HCEC 1CT (cell line): Measurements from ENCODE around the gene ZFYVE21.

Experiments used
- DNase-seq: peaks from one replicate; pipeline ENCODE4 v3.0.0-alpha.2; 2017

The ZFYVE21 gene

DNA sequence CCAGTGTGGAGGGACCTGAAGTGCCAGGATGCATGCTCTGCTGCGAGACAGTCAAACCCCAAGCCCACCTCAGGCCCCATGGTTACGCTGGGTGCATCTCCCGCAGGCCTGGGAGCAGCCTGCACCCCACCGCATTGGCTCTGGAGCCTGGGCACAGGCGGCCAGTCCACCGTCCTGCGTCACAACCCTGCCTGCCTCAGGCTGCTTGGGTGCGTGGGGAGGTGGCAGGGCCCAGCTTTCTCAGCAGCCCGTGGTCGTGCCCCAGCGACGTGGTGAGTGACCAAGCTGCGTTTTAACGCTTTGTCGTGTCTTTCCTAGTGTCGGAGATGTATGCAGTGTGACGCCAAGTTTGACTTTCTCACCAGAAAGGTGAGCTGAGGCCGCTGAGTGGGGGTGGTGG, 10.9 kb downstream of the ZFYVE21 start:
- DNase-seq: no peak

DNA sequence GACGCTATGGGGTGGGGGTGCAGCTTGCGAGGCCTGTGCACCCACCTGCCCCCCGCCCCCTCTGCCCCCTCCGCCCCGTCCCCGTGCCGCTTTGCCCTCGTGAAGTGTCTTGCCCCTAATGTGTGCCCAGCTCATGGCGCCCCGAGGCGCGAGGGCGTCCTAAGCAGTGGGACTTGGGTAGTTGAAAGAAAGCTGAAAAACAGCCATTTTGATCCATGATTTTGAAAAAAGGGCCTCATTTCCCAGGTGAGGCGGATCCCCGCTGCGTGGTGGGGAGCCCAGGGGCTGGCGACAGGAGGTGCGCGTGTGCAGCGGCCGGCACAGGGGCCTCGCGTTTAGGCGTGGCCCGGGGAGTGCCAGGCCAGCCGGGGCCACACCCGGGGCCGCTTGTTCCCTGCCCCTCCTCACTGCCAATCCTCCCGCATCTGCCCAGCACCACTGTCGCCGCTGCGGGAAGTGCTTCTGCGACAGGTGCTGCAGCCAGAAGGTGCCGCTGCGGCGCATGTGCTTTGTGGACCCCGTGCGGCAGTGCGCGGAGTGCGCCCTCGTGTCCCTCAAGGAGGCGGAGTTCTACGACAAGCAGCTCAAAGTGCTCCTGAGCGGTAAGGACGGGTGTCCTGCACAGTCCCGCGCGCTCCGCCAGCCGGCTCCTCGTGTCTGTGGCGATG, 11.8 kb downstream of the ZFYVE21 start:
- no peak for DNase-seq

DNA sequence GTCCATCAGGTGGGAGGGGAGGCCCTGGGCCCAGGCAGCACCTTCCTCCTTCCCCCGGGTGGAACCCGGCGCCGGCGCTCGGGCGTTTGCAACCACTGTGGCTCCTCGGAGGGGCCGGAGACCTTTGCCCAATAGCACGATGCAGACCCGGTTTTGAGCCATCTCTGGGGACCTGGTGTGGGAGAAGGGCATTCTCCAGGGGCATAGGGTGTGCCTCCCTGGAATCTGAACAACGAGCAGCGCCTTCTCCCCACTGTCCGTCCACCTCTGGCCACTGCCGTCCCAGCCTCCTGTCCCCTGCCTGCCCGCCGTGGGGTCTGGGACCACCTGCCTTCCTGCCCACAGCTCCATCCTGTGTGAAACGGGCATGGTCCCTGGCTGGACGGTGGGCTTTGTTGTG, 12.5 kb downstream of the ZFYVE21 start:
- DNase-seq: no peak

DNA sequence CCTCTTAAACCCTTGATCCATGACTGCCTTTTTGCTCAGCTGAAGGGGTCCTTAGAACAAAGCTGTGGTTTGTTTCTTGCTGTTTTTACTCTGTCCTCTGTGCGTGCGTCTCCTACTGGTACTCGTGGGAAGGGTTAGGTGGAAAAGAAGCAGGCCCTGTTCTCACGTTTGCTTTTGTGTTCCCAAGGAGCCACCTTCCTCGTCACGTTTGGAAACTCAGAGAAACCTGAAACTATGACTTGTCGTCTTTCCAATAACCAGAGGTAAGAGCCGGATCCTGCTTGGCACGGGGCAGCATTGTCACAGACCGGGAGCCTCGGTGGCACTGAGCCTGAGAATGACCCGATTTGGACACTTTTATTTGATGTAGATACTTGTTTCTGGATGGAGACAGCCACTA, 13.1 kb downstream of the ZFYVE21 start:
- DNase-seq: no peak

DNA sequence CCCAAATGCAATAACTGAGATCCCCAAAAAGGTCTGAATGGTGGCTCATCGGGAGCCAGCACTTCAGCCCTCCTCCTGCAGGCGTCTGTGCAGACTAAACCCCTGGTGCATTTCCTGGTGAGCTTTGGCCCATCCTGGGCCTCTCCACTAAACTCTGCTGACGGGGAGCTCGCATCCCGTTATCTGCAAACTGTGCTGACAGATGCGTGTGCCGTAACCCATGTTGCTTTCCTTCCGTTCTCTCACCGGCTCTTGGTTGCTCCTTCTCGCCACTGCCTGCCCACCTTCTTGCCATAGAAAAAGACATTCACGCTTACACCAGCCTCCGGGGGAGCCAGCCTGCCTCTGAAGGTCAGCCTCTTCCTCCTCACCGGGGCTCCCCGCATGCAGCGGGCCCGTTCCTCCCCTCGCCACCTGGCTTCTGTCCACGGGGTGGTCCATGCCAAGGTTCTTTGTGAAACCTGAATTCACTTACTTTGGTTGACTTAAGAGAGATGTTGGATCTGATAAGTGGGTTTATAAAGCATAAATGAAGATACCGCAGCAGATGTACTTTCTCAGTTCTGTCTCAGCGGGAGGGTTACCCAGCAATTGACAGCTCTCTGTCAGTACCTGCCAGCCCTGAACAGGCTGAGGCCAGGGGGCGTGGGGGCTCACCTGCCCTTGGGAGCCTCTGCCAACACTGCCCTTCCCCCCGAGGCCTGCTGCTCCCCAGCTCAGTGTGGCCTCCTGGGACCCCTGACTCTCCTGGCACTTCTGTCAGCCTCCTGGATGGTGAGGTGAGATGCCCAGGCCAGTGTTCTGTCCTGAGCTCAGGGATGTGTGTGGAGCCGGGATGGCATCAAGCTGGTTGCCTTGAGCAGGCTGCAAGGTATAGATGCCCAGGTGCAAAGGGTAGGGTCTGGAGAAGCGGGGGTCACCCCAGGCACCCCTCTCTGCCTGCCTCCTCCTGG, 14.2 kb downstream of the ZFYVE21 start:
- no peak for DNase-seq

DNA sequence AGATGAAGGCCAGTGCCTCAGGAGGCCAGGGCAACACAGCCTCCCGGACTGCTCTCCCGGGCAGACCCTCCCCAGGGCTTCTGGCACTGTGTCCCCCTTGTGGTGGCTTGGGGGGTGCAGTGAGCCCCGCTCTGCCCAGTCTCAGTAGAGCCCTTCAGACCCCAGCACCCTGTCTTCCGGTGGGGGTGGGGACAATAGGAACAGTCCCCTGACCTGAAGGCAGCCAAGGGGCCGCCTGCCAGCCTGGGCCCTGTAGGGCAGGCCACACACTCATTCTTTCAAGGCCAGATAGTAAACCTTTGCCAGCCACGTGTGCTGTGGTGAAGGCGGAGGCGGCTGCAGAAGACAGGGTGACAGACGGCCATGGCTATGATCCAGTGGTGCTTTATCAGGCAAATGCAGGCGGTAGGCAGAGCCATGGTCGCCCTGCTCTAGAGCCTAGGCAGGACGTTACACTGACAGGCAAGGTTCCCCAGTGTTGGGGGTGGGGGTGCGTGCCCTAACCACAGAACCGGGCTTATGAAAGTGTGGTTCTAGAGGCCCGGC, 15.0 kb downstream of the ZFYVE21 start:
- no peak for DNase-seq

DNA sequence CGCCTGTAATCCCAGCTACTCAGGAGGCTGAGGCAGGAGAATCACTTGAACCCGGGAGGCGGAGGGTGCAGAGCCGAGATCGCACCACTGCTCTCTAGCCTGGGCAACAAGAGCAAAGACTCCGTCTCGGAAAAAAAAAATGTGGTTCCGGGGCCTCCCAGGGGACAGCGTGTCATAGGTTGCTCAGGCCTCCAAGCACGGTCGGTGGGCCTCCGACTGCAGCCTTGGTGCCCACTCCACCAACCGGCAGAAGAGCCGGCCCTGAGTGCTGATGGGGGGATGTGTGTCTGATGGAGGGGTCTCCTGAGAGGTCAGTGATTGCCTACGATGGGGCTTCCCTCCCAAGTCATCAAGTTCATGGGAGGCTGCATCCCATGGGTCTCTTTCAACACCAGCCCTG, 15.9 kb downstream of the ZFYVE21 start:
- no peak for DNase-seq

DNA sequence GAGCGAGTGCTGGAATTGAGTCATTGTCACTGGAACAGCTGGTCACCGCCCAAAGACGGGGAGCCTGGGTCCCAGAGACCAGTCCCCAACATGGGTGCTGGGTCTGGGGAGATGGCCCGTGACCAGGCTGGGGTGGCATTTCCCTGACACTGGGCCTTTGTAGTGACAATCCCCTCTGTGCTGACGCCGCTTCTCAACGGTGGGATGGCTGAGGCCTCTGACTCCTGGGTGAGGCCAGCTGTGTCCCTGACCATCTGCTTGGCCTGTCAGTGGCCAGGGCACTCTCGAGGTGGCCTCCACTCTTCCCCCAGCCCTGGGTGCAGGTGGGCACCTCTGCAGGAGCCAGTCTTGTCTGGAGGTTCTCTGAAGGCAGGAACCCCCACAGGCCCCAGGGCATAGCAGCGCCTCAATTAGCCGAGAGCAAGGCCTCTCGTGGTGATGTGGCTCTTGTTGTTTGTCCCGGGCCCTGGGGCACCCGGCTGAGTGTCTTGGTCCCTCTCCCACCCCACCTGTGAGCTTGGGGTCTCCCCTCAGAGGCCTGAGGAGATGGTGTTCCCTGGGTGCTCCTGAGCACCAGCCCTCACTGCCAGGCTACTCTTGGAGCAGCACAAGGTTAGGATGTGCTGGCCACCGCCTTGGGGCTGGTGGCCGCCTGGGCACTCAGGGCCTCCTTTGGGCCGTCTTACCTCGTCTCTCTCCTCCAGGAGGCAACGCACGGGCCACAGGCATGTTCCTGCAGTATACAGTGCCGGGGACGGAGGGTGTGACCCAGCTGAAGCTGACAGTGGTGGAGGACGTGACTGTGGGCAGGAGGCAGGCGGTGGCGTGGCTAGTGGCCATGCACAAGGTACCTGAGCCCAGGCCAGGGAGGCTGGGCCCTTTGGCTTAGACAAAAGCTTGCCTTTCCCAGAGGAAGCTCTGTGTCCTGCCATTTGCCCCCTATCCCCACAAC, 16.6 kb downstream of the ZFYVE21 start:
- no peak for DNase-seq

DNA sequence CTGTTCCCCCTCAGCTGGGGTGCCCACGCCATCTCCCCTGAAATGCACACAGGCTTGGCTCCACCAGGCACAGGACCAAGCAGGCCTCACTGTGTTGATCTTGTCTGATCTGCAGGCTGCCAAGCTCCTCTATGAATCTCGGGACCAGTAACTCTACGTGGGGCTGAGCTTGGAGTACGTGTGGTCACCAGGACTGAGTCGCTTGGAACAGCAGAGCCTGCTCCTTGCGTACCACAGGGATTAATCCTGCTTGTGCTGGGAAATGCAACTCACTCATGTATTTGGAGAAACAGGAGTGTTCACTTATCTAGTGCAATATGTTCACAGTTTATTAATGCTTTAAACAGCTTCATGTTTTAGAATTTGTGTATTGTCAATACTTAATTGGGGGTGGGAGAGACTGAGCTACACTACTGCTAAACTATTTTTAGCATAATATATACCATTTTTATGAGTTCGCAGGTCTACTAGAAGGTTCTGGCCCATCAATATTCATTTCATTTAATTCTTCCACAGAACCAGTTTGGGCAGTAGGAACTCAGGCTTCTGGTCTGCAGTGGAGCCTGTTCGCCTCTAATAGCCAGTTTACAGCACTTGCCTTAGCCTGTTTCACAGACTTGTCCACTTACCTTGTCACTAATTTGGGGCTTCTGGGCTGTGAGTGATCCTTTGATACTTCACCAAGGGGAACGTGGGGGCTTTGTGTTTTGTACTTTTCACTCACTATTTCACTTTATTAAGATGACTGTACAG, 17.4 kb downstream of the ZFYVE21 start:
- DNase-seq: no peak

DNA sequence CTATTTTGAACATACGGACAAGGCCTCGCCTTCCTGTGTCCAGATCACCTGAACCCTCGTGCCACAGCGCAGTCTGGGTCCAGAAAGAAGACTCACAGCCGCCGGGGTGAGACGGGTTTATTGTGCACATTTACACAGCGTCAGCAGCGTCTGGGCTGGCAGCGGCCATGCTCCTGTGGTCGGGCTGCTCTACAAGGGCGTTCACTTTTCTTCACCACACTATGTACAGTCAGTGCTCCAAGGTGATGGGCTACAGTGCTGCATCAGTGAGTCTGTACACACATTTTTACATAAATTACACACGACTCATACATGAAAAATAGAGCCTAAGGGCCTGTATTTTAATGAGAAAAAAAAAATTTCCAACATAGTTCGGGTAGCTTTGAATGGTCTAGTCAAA, 18.0 kb downstream of the ZFYVE21 start:
- DNase-seq: no peak

DNA sequence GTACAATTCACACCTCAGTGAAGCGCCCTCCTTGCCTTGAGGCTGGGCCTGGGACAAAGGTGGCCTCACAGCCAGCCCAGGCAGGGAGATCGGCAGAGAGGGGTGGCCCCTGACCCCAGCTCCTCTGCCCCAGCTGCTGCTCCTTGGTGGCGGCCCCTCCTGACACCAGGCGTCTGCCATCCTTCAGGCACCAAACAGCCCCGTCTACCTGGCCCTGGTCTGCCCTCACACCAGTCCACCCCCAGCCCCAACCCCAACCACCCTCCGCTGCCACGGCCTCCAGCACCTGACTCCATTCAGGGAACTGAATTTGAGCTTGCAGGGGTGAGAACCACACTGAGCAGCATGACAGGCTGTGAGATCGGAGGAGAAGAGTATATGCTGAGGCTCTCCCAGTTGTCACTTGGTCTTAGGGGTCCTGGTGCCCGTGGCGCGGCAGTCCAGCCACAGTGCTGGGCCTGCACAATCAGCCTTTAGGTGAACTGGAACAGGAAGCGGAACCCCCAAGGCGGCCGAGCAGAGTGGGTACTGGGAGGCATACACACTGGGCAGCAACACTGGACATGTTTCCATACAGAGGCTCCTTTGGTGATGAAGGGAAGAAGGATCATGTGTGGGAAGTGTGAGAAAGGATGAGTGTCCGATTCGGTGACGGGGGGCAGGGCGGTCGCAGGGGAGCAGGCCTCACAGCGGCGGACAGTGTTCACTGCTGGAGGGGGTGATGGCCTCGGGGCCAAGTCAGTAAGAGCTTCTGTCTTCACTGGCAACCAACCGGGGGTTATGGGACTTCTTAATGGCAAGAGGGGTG, 18.7 kb downstream of the ZFYVE21 start:
- DNase-seq: no peak

DNA sequence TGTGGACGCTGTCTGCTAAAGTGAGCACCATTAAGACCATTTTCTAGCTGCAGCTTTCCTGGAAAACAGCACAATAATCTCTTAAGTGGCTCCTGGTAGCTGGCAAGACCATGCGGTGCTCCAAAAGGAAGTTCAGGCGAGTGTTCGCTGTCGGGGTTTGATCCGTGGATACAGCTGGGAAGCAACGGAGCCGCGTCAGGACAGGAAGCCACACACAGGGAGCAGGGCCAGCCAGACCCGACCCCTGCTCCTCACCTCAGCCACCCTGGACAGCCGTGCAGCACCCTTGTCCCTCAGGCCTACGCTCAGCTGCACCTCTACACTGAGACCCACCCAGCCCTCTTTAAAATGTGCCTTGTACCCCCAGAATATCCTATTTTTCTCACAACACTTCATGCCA, 19.4 kb downstream of the ZFYVE21 start:
- no peak for DNase-seq

DNA sequence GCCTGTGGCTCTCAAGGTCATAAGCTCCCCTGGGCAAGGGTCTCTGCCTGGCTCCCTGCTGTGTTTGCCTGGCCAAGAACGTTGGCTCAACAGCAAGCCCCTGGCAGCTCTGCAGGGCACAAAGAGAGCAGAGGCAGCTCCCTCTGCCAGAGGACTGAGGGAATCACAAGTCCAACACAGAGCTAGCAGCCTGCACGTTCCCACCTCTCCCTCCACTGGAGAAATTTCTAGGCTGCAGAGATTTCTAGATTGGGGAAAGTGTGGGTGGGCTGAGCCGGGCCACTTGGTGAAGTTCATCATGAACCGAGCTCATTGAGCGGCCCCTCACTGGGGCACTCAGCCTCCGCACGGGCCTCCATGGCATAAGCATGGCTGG, 19.8 kb downstream of the ZFYVE21 start:
- DNase-seq: no peak

DNA sequence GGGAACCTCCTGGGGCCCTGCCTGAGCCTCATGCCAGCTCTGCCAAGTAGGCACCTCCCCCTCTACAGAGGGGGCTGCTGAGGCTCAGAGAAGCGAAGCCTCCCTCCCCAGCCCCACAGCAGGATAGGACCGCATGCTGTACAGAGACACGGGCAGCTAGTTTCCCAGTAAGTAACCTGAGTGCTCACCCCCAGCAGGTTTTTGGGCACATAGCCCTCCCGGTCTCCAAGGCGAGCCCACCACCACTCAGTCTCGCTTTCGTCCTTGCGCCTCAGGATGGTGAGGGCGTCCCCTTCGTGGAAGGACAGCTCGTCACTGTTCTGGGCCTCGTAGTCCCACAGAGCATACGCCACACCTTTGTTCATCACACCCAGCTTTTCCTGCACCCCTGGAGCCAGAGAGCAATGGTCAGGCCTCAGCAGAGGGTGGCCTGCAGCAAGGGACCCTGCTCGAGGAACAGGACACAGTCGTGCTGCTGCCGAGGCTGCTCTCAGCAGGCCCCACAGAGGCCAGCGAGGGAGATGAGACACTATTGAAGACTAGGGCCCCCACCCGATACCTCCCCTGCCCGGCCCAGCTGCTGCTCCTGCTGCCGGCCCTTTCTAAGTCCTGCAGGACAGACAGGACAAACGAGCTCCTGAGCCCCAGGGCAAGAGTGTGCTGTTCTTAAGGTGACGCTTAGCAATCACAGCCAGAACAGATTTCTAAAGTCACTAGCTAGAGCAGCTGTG, 20.4 kb downstream of the ZFYVE21 start:
- DNase-seq: no peak

DNA sequence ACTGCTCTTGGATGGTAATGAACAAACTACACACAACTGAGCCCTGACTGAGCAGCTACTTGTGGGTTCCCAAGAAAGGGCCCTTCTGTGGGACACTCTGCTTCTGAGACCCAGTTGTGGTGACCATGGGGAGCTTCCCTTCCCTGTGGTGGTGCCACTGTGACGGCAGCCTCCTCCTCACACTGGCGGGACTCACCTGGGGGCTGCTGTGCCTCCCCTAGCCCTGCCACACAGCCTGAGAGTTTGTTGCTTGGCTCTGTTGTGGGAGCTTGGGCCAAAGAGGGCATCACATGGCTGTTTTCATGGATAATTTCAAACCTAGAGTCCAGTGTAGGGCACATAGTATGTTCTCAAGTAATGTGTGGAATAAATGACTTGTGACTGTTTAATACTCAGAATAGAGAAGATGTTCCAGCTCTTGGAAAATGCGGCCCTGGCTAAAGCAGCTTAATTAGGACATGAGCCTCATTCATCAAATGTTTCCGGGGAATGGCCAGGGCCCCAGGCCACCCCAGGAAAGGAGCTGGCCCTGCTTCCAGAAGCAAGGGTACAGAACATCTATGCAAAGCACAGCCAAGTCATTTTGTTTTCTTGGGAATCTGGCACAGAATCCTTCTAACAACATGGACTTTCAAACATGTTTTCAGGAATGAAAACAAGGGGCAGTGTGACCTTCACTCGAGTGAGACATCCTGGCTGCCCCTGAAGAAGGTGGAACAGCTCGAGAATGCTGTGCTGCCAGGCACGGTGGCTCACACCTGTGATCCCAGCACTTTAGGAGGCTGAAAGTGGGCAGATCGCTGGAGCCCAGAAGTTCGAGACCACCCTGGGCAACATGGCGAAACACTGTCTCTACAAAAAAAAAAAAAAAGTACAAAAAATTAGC, 21.2 kb downstream of the ZFYVE21 start:
- no peak for DNase-seq

DNA sequence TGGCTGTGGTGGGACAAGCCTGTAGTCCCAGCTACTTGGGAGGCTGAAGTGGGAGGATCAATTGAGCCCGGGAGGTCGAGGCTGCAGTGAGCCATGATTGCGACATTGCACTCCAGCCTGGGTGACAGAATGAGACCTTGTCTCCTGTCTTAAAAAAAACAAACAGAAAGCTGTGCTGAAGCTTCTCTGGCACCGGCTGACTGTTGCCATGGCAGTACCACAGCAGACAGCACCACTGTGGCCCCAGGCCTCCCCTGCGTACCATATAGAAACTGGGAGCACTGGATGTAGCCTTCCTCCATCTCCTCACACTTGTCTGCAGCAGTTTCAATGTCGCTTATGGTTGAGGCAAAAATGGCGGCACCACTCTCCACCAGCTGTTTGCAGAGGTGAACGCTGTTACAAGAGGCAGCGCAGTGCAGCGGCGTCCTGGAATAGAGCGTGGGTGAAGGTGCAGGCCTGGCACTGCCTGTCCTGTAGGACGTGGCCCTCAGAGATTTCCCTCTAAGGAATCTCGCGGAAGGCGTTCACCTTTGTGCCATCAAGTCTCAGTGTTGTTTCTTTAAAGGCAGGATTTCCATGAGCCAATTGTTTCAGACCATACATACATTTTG, 21.9 kb downstream of the ZFYVE21 start:
- no peak for DNase-seq

DNA sequence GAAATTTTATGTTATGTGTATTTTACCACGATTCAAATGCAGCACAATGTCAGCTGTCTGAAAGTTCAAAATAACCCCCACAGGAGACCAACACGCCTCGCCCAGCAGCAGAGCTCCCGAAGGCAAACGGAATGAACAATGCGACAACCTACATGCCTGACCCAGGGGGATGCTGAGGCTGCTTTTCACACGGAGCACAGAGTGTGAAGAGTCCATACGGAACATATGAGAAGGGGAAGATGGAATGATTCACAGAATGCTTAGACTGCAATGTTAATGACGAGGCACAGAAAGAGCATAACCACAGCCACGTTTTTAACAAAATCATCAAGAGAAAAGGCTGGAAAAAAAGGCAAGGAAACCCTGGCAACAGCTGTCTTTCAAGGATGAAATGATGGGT, 22.6 kb downstream of the ZFYVE21 start:
- no peak for DNase-seq

DNA sequence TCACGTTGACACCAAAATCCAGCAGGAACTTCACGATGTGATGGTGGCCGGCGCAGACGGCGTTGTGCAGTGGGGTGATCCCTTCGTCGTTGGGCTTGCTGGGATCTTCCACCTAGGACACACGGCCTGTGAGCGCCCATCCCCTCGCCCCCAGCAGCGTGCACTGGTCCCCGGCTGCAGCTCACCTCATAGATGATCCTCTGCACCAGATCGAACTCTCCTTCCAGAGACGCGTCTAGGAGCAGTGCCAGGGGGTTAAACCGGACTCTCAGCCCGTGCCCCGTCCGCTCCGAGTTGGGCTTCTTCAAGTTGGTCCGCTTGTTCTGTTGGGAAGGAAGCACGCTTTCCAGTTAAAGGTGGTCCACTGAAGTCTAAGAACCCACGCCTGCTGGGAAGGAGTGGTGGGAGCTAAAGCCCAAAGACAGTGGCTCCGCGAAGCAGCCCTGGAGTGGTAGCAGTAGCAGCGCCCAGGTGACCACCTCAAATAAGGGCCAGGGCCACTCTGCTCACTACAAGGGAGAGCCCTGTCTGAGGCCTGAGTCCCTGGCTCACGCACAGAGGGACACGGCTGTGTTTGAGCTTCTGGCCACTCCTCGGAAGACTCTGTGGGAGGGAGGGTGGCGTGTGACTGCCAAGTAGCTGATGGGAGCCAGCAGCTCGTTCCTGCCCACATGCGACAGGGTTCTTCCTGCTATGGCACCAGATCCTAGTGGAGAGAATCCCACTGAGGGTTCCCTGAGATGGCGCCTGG, 23.3 kb downstream of the ZFYVE21 start:
- no peak for DNase-seq
